ENCODE results near the gene TUBGCP6.

TUBGCP6 gene

GRCh38 chr22:50184004-50184901, 60.6 kb downstream of the TUBGCP6 start:
- Histone ChIP-seq H3K9ac (ENCODE audit: low read length) (no peak overlapping the region), H3K9me3 (ENCODE audit: low read length) (no peaks in the 10 kb centered on the region), H3K4me3 (ENCODE audit: low read depth in 1 of 2, low read length in 2 of 2) (no peak overlapping the region), H3K27ac (ENCODE audit: low read depth, low read length) (peak overlapping the region; percentile 12), H3K27me3 (ENCODE audit: control insufficient read depth in 1 of 2, insufficient read depth in 2 of 2, low read length in 2 of 2) (peaks cover 0 to 11% of the 10 kb centered on the region in 2 donors), H3K4me1 (ENCODE audit: insufficient read depth, low read length) (peaks cover 22% of the 10 kb centered on the region), H3K36me3 (ENCODE audit: insufficient read depth, low read length) (no peaks in the 10 kb centered on the region)

GRCh38 chr22:50183141-50183971, 61.5 kb downstream of the TUBGCP6 start:
- peaks cover 0 to 20% of the 10 kb centered on the region in 2 donors for H3K27me3 ChIP-seq (ENCODE audit: control insufficient read depth in 1 of 2, insufficient read depth in 2 of 2, low read length in 2 of 2)

GRCh38 chr22:50182176-50183081, 62.4 kb downstream of the TUBGCP6 start:
- Histone ChIP-seq H3K36me3 (ENCODE audit: insufficient read depth, low read length) (no peaks in the 10 kb centered on the region), H3K27me3 (ENCODE audit: control insufficient read depth in 1 of 2, insufficient read depth in 2 of 2, low read length in 2 of 2) (peaks cover 0 to 28% of the 10 kb centered on the region in 2 donors), H3K4me3 (ENCODE audit: low read depth in 1 of 2, low read length in 2 of 2) (no peak overlapping the region), H3K9ac (ENCODE audit: low read length) (no peak overlapping the region), H3K9me3 (ENCODE audit: low read length) (no peaks in the 10 kb centered on the region), H3K27ac (ENCODE audit: low read depth, low read length) (no peak overlapping the region), H3K4me1 (ENCODE audit: insufficient read depth, low read length) (peaks cover 21% of the 10 kb centered on the region)

More at GRCh38 chr22:50183141-50183971, 61.5 kb downstream of the TUBGCP6 start:
- no peak overlapping the region for H3K9ac ChIP-seq (ENCODE audit: low read length)
- H3K9me3 ChIP-seq (ENCODE audit: low read length) = no peaks in the 10 kb centered on the region
- peaks cover 21% of the 10 kb centered on the region for H3K4me1 ChIP-seq (ENCODE audit: insufficient read depth, low read length)
- H3K4me3 ChIP-seq (ENCODE audit: low read depth in 1 of 2, low read length in 2 of 2) = no peak overlapping the region
- H3K36me3 ChIP-seq (ENCODE audit: insufficient read depth, low read length) = no peaks in the 10 kb centered on the region
- H3K27ac ChIP-seq (ENCODE audit: low read depth, low read length) = peak overlapping the region; percentile 12

- Histone ChIP-seq H3K27ac (ENCODE audit: low read depth, low read length) (no peak overlapping the region), H3K9me3 (ENCODE audit: low read length) (no peaks in the 10 kb centered on the region), H3K4me3 (ENCODE audit: low read depth in 1 of 2, low read length in 2 of 2) (no peak overlapping the region), H3K9ac (ENCODE audit: low read length) (no peak overlapping the region), H3K4me1 (ENCODE audit: insufficient read depth, low read length) (peaks cover 12% of the 10 kb centered on the region), H3K36me3 (ENCODE audit: insufficient read depth, low read length) (no peaks in the 10 kb centered on the region), H3K27me3 (ENCODE audit: control insufficient read depth in 1 of 2, insufficient read depth in 2 of 2, low read length in 2 of 2) (peaks cover 0 to 42% of the 10 kb centered on the region in 2 donors)
Measured at GRCh38 chr22:50180727-50181521, 63.9 kb downstream of the TUBGCP6 start.

GRCh38 chr22:50179937-50180726, 64.7 kb downstream of the TUBGCP6 start:
- no peaks in the 10 kb centered on the region for H3K9me3 ChIP-seq (ENCODE audit: low read length)
- peaks cover 12% of the 10 kb centered on the region for H3K4me1 ChIP-seq (ENCODE audit: insufficient read depth, low read length)
- no peaks in the 10 kb centered on the region for H3K36me3 ChIP-seq (ENCODE audit: insufficient read depth, low read length)
- H3K27me3 ChIP-seq (ENCODE audit: control insufficient read depth in 1 of 2, insufficient read depth in 2 of 2, low read length in 2 of 2) = peaks cover 0 to 45% of the 10 kb centered on the region in 2 donors
- no peak overlapping the region for H3K9ac ChIP-seq (ENCODE audit: low read length)
- no peak overlapping the region for H3K4me3 ChIP-seq (ENCODE audit: low read depth in 1 of 2, low read length in 2 of 2)
- no peak overlapping the region for H3K27ac ChIP-seq (ENCODE audit: low read depth, low read length)

GRCh38 chr22:50178871-50179869, 65.7 kb downstream of the TUBGCP6 start:
- Histone ChIP-seq H3K9me3 (ENCODE audit: low read length) (no peaks in the 10 kb centered on the region), H3K4me3 (ENCODE audit: low read depth in 1 of 2, low read length in 2 of 2) (no peak overlapping the region), H3K4me1 (ENCODE audit: insufficient read depth, low read length) (peaks cover 7% of the 10 kb centered on the region), H3K27me3 (ENCODE audit: control insufficient read depth in 1 of 2, insufficient read depth in 2 of 2, low read length in 2 of 2) (peaks cover 0 to 45% of the 10 kb centered on the region in 2 donors), H3K36me3 (ENCODE audit: insufficient read depth, low read length) (no peaks in the 10 kb centered on the region), H3K27ac (ENCODE audit: low read depth, low read length) (no peak overlapping the region), H3K9ac (ENCODE audit: low read length) (no peak overlapping the region)

DNA sequence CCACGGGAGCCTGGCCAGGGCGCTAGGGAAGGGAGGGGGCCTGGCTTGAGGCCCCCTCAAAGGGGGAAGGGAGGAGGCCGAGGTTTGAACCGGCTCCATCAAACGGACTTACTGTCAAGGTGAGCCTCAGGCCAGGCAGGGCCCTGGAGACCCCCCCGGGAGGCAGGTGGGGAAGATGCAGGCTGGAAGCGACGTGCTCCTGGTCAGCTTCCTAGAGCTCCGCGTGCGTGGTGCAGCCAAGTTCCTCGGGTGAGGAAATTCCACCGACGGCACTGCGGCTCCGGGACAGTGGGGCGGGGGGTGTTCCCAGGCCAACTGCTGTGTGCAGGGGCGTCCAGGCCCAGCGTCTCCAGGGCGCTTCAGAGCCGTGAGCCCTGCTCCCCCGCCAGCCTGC, 66.4 kb downstream of the TUBGCP6 start:
- Histone ChIP-seq H3K27me3 (ENCODE audit: control insufficient read depth in 1 of 2, insufficient read depth in 2 of 2, low read length in 2 of 2) (peaks cover 0 to 52% of the 10 kb centered on the region in 2 donors), H3K27ac (ENCODE audit: low read depth, low read length) (no peak overlapping the region), H3K4me1 (ENCODE audit: insufficient read depth, low read length) (peaks cover under 1% of the 10 kb centered on the region), H3K9ac (ENCODE audit: low read length) (no peak overlapping the region), H3K9me3 (ENCODE audit: low read length) (no peaks in the 10 kb centered on the region), H3K36me3 (ENCODE audit: insufficient read depth, low read length) (no peaks in the 10 kb centered on the region), H3K4me3 (ENCODE audit: low read depth in 1 of 2, low read length in 2 of 2) (no peak overlapping the region)

DNA sequence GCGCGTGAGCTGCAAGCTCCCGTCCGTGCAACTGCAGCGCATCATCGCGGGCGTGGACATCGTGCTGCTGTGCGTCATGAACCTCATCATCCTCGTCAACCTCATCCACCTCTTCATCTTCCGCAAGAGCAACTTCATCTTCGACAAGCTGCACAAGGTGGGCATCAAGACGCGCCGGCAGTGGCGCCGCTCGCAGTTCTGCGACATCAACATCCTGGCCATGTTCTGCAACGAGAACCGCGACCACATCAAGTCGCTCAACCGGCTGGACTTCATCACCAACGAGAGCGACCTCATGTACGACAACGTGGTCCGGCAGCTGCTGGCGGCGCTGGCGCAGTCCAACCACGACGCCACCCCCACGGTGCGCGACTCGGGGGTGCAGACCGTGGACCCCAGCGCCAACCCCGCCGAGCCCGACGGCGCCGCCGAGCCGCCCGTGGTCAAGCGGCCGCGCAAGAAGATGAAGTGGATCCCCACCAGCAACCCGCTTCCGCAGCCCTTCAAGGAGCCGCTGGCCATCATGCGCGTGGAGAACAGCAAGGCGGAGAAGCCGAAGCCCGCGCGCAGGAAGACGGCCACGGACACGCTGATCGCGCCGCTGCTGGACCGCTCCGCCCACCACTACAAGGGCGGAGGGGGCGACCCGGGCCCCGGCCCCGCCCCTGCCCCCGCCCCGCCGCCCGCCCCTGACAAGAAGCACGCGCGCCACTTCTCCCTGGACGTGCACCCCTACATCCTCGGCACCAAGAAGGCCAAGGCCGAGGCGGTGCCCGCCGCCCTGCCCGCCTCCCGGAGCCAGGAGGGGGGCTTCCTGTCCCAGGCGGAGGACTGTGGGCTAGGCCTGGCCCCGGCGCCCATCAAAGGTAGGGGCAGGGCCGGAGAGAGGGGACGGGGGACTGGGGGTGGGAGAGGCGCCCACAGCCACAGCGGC, 67.0 kb downstream of the TUBGCP6 start:
- Histone ChIP-seq H3K27ac (ENCODE audit: low read depth, low read length) (no peak overlapping the region), H3K36me3 (ENCODE audit: insufficient read depth, low read length) (no peaks in the 10 kb centered on the region), H3K9ac (ENCODE audit: low read length) (no peak overlapping the region), H3K4me3 (ENCODE audit: low read depth in 1 of 2, low read length in 2 of 2) (no peak overlapping the region), H3K27me3 (ENCODE audit: control insufficient read depth in 1 of 2, insufficient read depth in 2 of 2, low read length in 2 of 2) (peaks cover 0 to 54% of the 10 kb centered on the region in 2 donors), H3K9me3 (ENCODE audit: low read length) (no peaks in the 10 kb centered on the region), H3K4me1 (ENCODE audit: insufficient read depth, low read length) (no peaks in the 10 kb centered on the region)
